ENCODE data around the gene ARHGEF12. TPM values are rescaled to one million over a fixed set of nuclear protein-coding genes. Genes with fewer than 3 reads are reported as not detected.
A peak's percentile ranks its signal among the peaks of the same experiment; 100 is the strongest.

Gene ARHGEF12
- total RNA-seq, 1 donor from 2014 or later, result 71.9 TPM

DNA sequence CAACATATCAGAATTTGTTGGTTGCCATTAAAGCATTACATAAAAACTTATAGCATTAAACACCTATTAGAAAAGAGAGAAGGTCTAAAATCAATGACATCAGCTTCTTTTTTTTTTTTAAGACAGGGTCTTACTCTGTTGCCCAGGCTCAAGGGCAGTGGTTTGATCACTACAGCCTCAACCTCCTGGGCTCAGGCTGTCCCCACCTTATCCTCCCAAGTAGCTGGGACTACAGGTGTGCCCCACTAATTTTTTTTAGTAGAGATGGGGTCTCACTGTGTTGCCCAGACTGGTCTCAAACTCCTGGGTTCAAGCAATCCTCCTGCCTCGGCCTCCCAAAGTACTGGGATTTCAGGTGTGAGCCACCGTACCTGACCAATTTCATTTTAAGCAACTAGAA is 57.9 kb downstream of the ARHGEF12 start:
- Mint-ChIP-seq H3K9me3 (ENCODE audit: low read depth) (peaks cover 5% of the 10 kb centered on the region), H3K27me3 (ENCODE audit: low read depth) (no peaks in the 10 kb centered on the region), H3K36me3 (ENCODE audit: low read depth) (peaks cover 2% of the 10 kb centered on the region), H3K4me3 (ENCODE audit: unreplicated experiment) (no peak overlapping the region), H3K27ac (ENCODE audit: unreplicated experiment) (no peak overlapping the region), H3K4me1 (ENCODE audit: low read depth) (peaks cover 50% of the 10 kb centered on the region)
- TF ChIP-seq, protein P1, sequence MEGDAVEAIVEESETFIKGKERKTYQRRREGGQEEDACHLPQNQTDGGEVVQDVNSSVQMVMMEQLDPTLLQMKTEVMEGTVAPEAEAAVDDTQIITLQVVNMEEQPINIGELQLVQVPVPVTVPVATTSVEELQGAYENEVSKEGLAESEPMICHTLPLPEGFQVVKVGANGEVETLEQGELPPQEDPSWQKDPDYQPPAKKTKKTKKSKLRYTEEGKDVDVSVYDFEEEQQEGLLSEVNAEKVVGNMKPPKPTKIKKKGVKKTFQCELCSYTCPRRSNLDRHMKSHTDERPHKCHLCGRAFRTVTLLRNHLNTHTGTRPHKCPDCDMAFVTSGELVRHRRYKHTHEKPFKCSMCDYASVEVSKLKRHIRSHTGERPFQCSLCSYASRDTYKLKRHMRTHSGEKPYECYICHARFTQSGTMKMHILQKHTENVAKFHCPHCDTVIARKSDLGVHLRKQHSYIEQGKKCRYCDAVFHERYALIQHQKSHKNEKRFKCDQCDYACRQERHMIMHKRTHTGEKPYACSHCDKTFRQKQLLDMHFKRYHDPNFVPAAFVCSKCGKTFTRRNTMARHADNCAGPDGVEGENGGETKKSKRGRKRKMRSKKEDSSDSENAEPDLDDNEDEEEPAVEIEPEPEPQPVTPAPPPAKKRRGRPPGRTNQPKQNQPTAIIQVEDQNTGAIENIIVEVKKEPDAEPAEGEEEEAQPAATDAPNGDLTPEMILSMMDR (IDR thresholded peaks at IDR 0.05), result no peak
- no peak for DNase-seq (ENCODE audit: low spot score)

DNA sequence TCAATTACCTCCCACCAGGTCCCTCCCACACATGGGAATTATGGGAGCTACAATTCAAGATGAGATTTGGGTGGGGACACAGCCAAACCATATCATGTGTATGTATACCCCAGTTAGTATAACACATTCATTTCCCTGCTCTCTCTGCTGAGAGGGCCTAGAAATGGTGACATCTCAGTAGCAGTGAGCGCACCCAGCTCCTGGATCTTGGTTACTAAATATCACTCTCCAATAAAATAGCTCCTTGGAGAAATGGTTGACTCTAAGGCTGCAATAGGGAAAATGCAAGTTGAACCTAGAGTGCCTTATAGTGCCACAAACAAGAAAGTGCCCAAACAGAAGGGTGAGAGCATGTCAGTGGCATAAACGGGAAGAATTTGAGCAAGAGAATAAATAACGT is 59.6 kb downstream of the ARHGEF12 start:
- H3K36me3 Mint-ChIP-seq (ENCODE audit: low read depth), result no peaks in the 10 kb centered on the region
- peaks cover 58% of the 10 kb centered on the region for H3K4me1 Mint-ChIP-seq (ENCODE audit: low read depth)
- TF ChIP-seq, protein P1 (IDR thresholded peaks at IDR 0.05), result no peak
- no peak overlapping the region for H3K27ac Mint-ChIP-seq (ENCODE audit: unreplicated experiment)
- H3K9me3 Mint-ChIP-seq (ENCODE audit: low read depth), result no peaks in the 10 kb centered on the region
- no peak for DNase-seq (ENCODE audit: low spot score)
- H3K27me3 Mint-ChIP-seq (ENCODE audit: low read depth), result no peaks in the 10 kb centered on the region
- H3K4me3 Mint-ChIP-seq (ENCODE audit: unreplicated experiment), result no peak overlapping the region

DNA sequence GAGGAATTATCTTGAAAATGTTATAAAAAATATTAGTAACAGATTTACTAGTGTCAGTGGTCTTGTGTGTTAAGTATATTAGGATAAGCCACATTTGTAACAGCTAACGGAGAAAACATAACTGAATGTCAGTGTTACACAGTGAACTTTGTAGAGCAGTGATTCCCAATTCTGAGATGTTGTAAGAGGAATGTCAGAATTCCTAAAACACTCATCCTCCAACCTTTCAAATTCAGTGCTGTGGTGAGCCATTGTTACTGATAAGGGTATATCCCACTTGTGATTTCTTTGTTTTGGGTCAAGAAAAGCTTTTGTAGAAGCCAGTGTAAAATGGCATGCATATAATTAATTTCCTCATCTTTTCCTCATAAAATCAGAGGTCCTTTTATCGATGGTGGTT is 61.9 kb downstream of the ARHGEF12 start:
- TF ChIP-seq, protein P1 (IDR thresholded peaks at IDR 0.05), result no peak
- DNase-seq (ENCODE audit: low spot score), result no peak
- no peak overlapping the region for H3K4me3 Mint-ChIP-seq (ENCODE audit: unreplicated experiment)
- peaks cover 54% of the 10 kb centered on the region for H3K4me1 Mint-ChIP-seq (ENCODE audit: low read depth)
- H3K27me3 Mint-ChIP-seq (ENCODE audit: low read depth), result no peaks in the 10 kb centered on the region
- no peaks in the 10 kb centered on the region for H3K9me3 Mint-ChIP-seq (ENCODE audit: low read depth)
- no peaks in the 10 kb centered on the region for H3K36me3 Mint-ChIP-seq (ENCODE audit: low read depth)
- no peak overlapping the region for H3K27ac Mint-ChIP-seq (ENCODE audit: unreplicated experiment)

DNA sequence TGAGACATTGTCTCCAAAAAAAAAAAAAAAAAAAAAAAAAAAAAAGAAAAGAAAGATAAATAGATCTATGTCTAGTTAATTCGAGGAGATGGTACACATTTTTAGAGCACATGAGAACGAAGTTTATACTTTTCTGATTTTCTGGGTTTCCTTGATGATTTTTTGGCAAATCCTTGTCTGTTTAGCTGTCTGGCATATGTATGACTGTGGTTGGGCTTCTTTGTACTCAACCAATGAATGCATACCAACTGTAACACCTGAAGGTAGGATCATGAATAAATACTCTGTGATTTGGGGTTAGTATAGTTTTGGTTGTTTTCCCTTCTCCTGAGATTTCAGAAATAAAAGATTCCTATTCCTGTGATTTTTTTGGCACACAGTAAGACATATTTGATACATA is 63.1 kb downstream of the ARHGEF12 start:
- no peaks in the 10 kb centered on the region for H3K27me3 Mint-ChIP-seq (ENCODE audit: low read depth)
- no peaks in the 10 kb centered on the region for H3K9me3 Mint-ChIP-seq (ENCODE audit: low read depth)
- TF ChIP-seq, protein P1 (IDR thresholded peaks at IDR 0.05), result no peak
- peak overlapping the region; percentile 86 for H3K27ac Mint-ChIP-seq (ENCODE audit: unreplicated experiment)
- H3K36me3 Mint-ChIP-seq (ENCODE audit: low read depth), result no peaks in the 10 kb centered on the region
- no peak for DNase-seq (ENCODE audit: low spot score)
- peaks cover 56% of the 10 kb centered on the region for H3K4me1 Mint-ChIP-seq (ENCODE audit: low read depth)
- no peak overlapping the region for H3K4me3 Mint-ChIP-seq (ENCODE audit: unreplicated experiment)

DNA sequence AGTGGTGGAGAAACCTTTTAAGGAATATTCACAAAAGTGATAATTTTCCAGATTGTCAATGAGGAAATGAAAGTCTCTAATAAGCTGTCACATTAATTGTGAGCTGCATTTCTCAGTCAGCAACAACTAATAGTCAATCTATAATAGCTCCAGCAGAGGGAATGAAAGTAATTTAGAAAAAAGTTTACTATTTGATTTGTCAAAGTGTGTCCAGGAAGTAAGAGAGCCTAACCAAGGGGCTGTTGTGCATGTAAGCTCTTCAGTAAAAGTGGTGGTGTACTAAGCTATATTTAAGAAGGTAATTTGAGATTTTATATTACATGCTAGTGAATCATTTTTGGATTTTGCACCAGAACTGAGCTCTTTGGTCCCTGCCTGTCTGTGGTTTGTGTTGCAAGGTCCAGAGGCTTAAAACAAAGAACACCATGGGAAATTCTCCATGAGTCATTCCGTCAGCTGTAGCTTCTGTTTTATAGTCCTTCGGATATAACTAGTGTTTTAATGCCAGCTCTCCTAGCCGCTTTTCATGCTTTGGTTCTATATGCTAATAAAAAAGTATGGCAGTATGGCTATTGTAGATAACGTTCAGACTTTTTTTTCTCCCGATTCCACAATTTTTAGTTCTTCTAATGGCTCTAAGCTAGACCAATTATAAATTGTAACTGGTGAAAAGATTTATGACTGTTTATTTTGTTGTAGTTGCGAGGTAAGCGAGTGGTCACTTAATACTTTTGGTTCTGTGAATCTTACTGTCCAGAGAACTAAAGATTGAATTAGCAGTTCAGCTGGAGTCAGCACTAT is 64.6 kb downstream of the ARHGEF12 start:
- Mint-ChIP-seq H3K36me3 (ENCODE audit: low read depth) (no peaks in the 10 kb centered on the region), H3K27me3 (ENCODE audit: low read depth) (no peaks in the 10 kb centered on the region), H3K4me3 (ENCODE audit: unreplicated experiment) (peak overlapping the region; percentile 68), H3K9me3 (ENCODE audit: low read depth) (no peaks in the 10 kb centered on the region), H3K4me1 (ENCODE audit: low read depth) (peaks cover 62% of the 10 kb centered on the region), H3K27ac (ENCODE audit: unreplicated experiment) (peak overlapping the region; percentile 95)
- TF ChIP-seq, protein P1 (IDR thresholded peaks at IDR 0.05), result no peak
- DNase-seq (ENCODE audit: low spot score), result no peak

Data from chondrocyte (in vitro differentiated cells).